Measurements from ENCODE around the gene E2F7.

E2F7 gene

GRCh38 chr12:77062846-77063461 lies 2.4 kb downstream of the E2F7 start:
- DNase-seq (ENCODE audit: low read depth) = no peak

DNA sequence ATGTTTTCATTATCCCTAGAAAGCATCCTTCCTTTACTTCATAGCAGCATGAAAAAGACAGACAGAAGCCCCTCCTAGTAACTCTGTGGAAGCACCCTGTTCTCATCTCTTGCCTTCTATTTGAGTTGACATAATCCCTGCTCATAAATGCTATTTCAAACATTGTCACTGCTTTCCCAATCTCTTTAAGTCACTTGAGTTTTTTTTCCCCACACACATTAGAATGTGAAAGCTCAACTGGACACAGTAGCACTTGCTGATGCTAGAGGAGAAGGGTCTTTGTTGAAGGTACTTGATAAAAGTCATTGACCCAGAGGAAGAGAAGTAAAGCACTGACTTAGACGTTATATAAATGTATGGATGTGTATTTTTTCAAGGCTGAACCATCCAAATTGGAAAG lies 3.0 kb downstream of the E2F7 start:
- no peak for DNase-seq (ENCODE audit: low read depth)

GRCh38 chr12:77060883-77061240 lies 4.5 kb downstream of the E2F7 start:
- no peak for DNase-seq (ENCODE audit: low read depth)

GRCh38 chr12:77060136-77060882 lies 5.1 kb downstream of the E2F7 start:
- no peak for DNase-seq (ENCODE audit: low read depth)

GRCh38 chr12:77058740-77059139 lies 6.6 kb downstream of the E2F7 start:
- no peak for DNase-seq (ENCODE audit: low read depth)

GRCh38 chr12:77054851-77055250 lies 10.5 kb downstream of the E2F7 start:
- no peak for DNase-seq (ENCODE audit: low read depth)

- no peak for DNase-seq (ENCODE audit: low read depth)
Observed at GRCh38 chr12:77053259-77053658, 12.1 kb downstream of the E2F7 start.

- DNase-seq (ENCODE audit: low read depth) = peak; percentile 31
Observed at GRCh38 chr12:77049767-77050353, 15.5 kb downstream of the E2F7 start.

GRCh38 chr12:77047341-77048109 lies 17.8 kb downstream of the E2F7 start:
- no peak for DNase-seq (ENCODE audit: low read depth)

DNA sequence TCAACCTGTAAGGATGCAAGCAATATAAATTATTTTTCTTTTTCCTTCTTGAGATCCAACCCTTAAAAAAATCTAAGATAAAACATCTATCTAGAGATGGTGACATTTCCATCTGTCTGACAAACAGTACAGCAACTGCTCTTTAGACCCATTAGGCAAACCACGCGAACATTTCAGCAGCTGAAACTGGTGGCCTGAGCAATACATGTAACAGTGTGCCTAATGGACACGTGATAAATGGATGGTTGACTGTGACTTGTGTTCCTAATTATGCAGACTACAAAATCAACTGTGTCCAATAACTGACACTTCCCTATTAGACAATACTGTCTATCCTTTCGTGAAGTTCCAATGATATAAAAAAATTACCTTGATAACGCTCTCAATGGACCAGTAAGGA lies 18.9 kb downstream of the E2F7 start:
- no peak for DNase-seq (ENCODE audit: low read depth)

GRCh38 chr12:77045183-77045582 lies 20.2 kb downstream of the E2F7 start:
- DNase-seq (ENCODE audit: low read depth) = no peak

DNA sequence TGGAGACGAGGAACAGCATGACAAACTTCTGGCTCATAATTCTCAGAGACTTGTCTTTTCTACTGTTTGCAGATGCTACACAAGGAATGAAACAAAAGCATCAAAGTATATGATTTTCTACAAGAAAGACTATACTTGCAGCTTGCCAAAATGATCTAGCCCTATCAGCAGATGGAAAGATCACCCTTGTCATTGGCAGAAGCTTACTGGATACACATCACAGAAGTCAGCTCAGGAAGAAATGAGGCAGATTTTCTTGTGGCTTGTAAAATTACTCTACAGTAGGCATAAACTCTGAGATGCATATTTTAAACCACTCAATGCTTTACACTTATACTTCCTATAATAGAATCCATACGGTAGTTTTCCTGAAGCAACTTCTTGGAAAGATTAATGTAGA lies 20.6 kb downstream of the E2F7 start:
- DNase-seq (ENCODE audit: low read depth) = no peak

DNA sequence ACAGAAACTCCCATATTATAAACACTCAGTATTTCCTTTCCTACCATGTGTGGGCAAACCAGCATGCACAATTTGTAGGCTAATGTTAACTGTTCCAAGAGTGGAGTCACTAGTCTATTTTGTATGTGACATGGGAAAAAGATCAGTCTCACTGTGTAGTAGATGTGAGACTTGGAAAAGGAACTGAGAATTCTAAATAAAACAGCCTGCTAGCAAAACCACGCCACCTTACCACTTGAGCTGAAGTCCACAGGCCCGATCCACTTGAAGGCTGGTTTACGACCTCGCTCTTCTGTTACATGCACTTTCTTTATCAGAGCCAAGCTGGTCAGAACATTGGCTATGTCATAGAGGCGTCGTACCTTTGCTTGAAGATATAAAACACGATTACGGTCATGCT lies 22.5 kb downstream of the E2F7 start:
- DNase-seq (ENCODE audit: low read depth) = no peak

DNA sequence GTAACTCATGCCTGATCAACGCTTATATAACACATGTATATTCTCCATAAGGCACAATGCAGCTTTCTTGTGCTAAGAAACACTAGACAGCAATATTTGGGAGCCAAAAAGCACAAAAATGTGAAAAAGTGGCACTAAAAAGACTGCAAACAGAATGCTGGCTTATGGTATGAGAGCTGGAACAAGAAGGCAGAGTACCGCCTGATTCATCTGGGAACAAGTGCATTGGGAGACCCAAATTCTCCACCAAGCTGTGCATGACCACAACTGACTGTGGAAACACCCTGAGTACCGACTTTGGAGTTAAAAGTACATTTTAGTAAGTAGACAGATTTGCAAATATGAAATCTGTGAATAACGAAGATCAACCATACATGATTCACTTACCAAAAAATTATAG lies 25.1 kb downstream of the E2F7 start:
- no peak for DNase-seq (ENCODE audit: low read depth)

GRCh38 chr12:77035226-77035625 lies 30.1 kb downstream of the E2F7 start:
- DNase-seq (ENCODE audit: low read depth) = no peak

- no peak for DNase-seq (ENCODE audit: low read depth)
Observed at GRCh38 chr12:77033658-77034536, 31.5 kb downstream of the E2F7 start.

GRCh38 chr12:77032406-77032805 lies 33.0 kb downstream of the E2F7 start:
- DNase-seq (ENCODE audit: low read depth) = no peak

DNA sequence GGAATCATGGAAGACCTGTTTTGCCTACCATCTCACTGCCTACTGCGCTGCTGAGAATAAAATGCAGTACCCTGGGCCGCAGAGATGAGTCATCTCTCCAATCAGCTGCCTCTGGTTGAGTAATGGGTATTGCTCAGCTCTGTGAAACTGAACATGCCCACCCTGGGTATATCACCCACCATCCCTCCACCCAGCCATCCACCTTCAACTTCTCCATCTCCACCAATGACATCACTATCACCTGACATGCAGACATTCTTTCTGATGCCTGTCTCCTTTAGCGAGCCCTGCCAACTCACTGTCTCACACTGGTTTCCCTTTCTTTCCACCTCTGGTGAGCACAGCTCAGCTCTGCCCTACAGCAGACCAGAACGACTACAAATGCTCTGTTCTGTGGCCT lies 33.6 kb downstream of the E2F7 start:
- no peak for DNase-seq (ENCODE audit: low read depth)

DNA sequence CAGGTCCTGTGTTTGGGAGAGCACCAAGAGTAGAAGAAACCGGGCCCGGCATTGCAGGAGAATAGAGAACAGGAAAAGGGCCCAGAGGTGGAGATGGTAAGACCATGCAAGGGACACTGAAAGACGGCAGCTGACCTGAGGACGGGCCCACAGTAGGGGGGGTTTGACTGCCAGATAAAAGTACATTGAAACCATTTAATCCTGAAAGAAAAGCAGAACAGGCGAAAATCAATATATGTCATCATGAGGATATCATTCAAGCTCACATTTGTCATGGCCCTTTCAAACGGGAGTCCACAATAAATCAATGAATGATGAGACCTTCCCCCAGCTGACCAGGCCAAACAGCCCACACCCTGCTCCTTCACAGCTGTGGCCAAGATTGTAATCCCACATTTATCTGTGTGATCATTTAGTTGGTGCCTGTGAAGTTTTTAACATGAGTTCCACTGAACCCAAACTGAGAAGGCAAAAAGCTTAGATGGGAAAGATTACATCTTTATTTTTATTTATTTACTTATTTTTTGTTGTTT lies 39.5 kb downstream of the E2F7 start:
- no peak for DNase-seq (ENCODE audit: low read depth)

- DNase-seq (ENCODE audit: low read depth) = no peak
Observed at GRCh38 chr12:77023501-77023900, 41.9 kb downstream of the E2F7 start.

DNA sequence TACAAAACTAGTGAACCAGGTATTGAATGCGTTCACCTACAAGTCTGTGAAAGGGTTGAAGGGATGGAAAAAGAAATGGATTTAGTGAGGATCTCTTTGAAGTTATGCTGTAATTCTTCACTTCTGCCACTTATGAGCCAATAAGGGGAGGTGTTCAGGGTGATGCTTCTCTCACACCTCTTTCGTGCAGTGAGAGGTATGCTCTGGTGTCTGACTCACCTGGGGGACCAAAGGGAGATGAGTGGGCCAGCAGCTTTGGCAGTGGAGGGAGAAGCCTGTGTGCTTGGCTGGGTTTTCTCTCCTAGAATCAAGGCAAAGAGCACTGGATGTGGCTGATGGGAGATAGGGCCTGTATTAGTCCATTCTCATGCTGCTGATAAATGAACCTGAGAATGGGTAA lies 45.4 kb downstream of the E2F7 start:
- DNase-seq (ENCODE audit: low read depth) = no peak

- DNase-seq (ENCODE audit: low read depth) = no peak
Observed at GRCh38 chr12:77016606-77017005, 48.8 kb downstream of the E2F7 start.

Data from GM04504 (cell line).